GM21526 (cell line): ENCODE data around the gene CFAP99.
A peak's percentile ranks its signal among the peaks of the same experiment; 100 is the strongest.

Experiments
- ATAC-seq: cut with Tn5 transposase; IDR thresholded peaks from one replicate; pipeline ENCODE4 v1.9.1; 2021; ENCODE audit warnings: moderate library complexity; ENCODE audit not compliant: unreplicated experiment, low FRiP score

Gene CFAP99

GRCh38 chr4:2445130-2445529 lies 26.4 kb downstream of the CFAP99 start:
- no peak for ATAC-seq

GRCh38 chr4:2445571-2445970 lies 26.8 kb downstream of the CFAP99 start:
- ATAC-seq: no peak

- ATAC-seq: no peak
Observed at GRCh38 chr4:2446656-2447564, 28.2 kb downstream of the CFAP99 start.

- ATAC-seq: no peak
Observed at GRCh38 chr4:2448589-2448988, 29.8 kb downstream of the CFAP99 start.

GRCh38 chr4:2449051-2449450 lies 30.3 kb downstream of the CFAP99 start:
- no peak for ATAC-seq

- ATAC-seq: no peak
Observed at GRCh38 chr4:2449511-2450392, 31.0 kb downstream of the CFAP99 start.

- ATAC-seq: no peak
Observed at GRCh38 chr4:2450394-2451035, 31.8 kb downstream of the CFAP99 start.

- ATAC-seq: no peak
Observed at GRCh38 chr4:2451036-2451520, 32.3 kb downstream of the CFAP99 start.

- no peak for ATAC-seq
Observed at GRCh38 chr4:2451821-2452785, 33.3 kb downstream of the CFAP99 start.

- no peak for ATAC-seq
Observed at GRCh38 chr4:2457481-2458295, 38.9 kb downstream of the CFAP99 start.

GRCh38 chr4:2458546-2459491 lies 40.1 kb downstream of the CFAP99 start:
- no peak for ATAC-seq

- ATAC-seq: no peak
Observed at GRCh38 chr4:2459589-2460349, 41.0 kb downstream of the CFAP99 start.

- ATAC-seq: no peak
Observed at GRCh38 chr4:2461246-2461960, 42.6 kb downstream of the CFAP99 start.

- ATAC-seq: peak; percentile 69
Observed at GRCh38 chr4:2462218-2462991, 43.6 kb downstream of the CFAP99 start.

- no peak for ATAC-seq
Observed at GRCh38 chr4:2462992-2463762, 44.4 kb downstream of the CFAP99 start.
